LoVo (cell line): ENCODE results near the gene VSIG10L.

Experiments used
- DNase-seq: peaks from one replicate; pipeline ENCODE4 v3.0.0-alpha.2; 2016; ENCODE audit warnings: low spot score

Gene VSIG10L

GRCh38 chr19:51365211-51365964 lies 23.4 kb upstream of the VSIG10L start:
- DNase-seq = peak; percentile 22

GRCh38 chr19:51364200-51365106 lies 22.5 kb upstream of the VSIG10L start:
- DNase-seq = no peak

- DNase-seq = no peak
Observed at GRCh38 chr19:51361239-51361638, 19.3 kb upstream of the VSIG10L start.

- no peak for DNase-seq
Observed at GRCh38 chr19:51359294-51359693, 17.4 kb upstream of the VSIG10L start.

GRCh38 chr19:51357952-51358351 lies 16.0 kb upstream of the VSIG10L start:
- no peak for DNase-seq

- DNase-seq = no peak
Observed at GRCh38 chr19:51356159-51356801, 14.3 kb upstream of the VSIG10L start.

GRCh38 chr19:51354742-51355148 lies 12.8 kb upstream of the VSIG10L start:
- no peak for DNase-seq

- no peak for DNase-seq
Observed at GRCh38 chr19:51354103-51354741, 12.3 kb upstream of the VSIG10L start.

GRCh38 chr19:51352783-51353360 lies 10.9 kb upstream of the VSIG10L start:
- DNase-seq = no peak

- no peak for DNase-seq
Observed at GRCh38 chr19:51351266-51351990, 9.5 kb upstream of the VSIG10L start.

GRCh38 chr19:51347209-51347928 lies 5.4 kb upstream of the VSIG10L start:
- no peak for DNase-seq

- DNase-seq = no peak
Observed at GRCh38 chr19:51346742-51347141, 4.8 kb upstream of the VSIG10L start.

GRCh38 chr19:51345076-51345620 lies 3.2 kb upstream of the VSIG10L start:
- no peak for DNase-seq

GRCh38 chr19:51342631-51343569 lies 961 bp upstream of the VSIG10L start:
- DNase-seq = no peak

GRCh38 chr19:51341066-51341465 lies 873 bp downstream of the VSIG10L start:
- DNase-seq = no peak

GRCh38 chr19:51339687-51340656 lies 2.0 kb downstream of the VSIG10L start:
- DNase-seq = peak; percentile 96

- no peak for DNase-seq
Observed at GRCh38 chr19:51339313-51339686, 2.6 kb downstream of the VSIG10L start.
